ENCODE data around the gene NRP2.

DNA sequence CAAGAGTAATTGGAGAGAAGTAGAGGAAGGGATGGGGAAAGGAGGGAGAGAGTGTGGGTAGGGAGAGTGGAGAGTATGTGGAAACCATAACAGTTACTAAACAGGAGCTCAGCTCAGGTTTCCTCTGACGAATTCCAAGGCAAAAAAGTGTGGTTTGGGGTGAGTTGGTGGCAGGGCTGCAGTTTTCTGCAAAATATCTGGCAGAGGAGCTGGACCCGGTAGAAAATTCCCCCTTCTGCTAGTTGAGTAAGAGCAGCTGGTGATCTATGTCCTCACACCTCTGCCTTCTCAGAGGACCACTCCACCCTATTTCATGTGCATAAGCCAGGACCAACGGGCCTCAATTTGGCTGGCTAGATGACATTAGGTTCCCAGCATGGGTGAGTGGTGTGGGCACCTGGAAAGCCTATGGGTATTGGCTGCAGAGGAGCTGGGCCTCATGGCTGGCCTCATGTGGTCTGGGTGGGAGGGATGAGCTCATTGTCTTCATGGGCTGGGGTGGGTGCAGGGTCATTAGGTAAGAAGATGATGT lies 13.2 kb downstream of the NRP2 start:
- TF ChIP-seq, protein P1, sequence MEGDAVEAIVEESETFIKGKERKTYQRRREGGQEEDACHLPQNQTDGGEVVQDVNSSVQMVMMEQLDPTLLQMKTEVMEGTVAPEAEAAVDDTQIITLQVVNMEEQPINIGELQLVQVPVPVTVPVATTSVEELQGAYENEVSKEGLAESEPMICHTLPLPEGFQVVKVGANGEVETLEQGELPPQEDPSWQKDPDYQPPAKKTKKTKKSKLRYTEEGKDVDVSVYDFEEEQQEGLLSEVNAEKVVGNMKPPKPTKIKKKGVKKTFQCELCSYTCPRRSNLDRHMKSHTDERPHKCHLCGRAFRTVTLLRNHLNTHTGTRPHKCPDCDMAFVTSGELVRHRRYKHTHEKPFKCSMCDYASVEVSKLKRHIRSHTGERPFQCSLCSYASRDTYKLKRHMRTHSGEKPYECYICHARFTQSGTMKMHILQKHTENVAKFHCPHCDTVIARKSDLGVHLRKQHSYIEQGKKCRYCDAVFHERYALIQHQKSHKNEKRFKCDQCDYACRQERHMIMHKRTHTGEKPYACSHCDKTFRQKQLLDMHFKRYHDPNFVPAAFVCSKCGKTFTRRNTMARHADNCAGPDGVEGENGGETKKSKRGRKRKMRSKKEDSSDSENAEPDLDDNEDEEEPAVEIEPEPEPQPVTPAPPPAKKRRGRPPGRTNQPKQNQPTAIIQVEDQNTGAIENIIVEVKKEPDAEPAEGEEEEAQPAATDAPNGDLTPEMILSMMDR (conservative IDR thresholded peaks at IDR 0.05; ENCODE audit: low read depth, low read length), result no peak
- no peak for TF ChIP-seq EZH2 (IDR thresholded peaks at IDR 0.05; ENCODE audit: low read length, unreplicated experiment)
